Lung (tissue), 12 donors: ENCODE data around the gene NPEPL1. TPM values are rescaled to one million over a fixed set of nuclear protein-coding genes. Genes with fewer than 3 reads are reported as not detected.
"Not testable (repeated sequence)": the region's sequence is repeated elsewhere in the genome, so short reads cannot be mapped to it uniquely, and the experiment has no call there.

Experiments
- ATAC-seq: fragments of 200-7000 bp; cut with Tn5 transposase; one replicate; pipeline ENCODE4 v1.9.1; 2020; ENCODE audit warnings: moderate number of reproducible peaks; ENCODE audit not compliant: insufficient read depth, low FRiP score
- DNase-seq, 3 donors: peaks; one replicate each; pipeline ENCODE4 v3.0.0-alpha.2; 2013 to 2017
- H3K27ac ChIP-seq, 2 donors: one replicate each; pipeline ENCODE4 v1.5.1; 2013; ENCODE audit warnings: mild to moderate bottlenecking in 2 of 2, moderate library complexity in 2 of 2, control low read depth in 1 of 2, inconsistent platforms in 1 of 2, low read depth in 1 of 2, low read length in 1 of 2
- H3K27me3 ChIP-seq, 3 donors: one replicate each; pipeline ENCODE4 v1.5.1; 2013; ENCODE audit warnings: low read length in 2 of 3; ENCODE audit not compliant: control insufficient read depth in 3 of 3, insufficient read depth in 3 of 3
- H3K36me3 ChIP-seq, 4 donors: one replicate each; pipeline ENCODE4 v1.5.1; 2013; ENCODE audit warnings: low read length in 4 of 4, mild to moderate bottlenecking in 1 of 4, moderate library complexity in 1 of 4; ENCODE audit not compliant: control insufficient read depth in 4 of 4, insufficient read depth in 4 of 4
- H3K4me1 ChIP-seq, 5 donors: one replicate each; pipeline ENCODE4 v1.5.1; 2013; ENCODE audit warnings: low read length in 5 of 5, mild to moderate bottlenecking in 2 of 5, moderate library complexity in 1 of 5; ENCODE audit not compliant: control insufficient read depth in 5 of 5, insufficient read depth in 5 of 5
- H3K4me3 ChIP-seq: one replicate; pipeline ENCODE4 v1.5.1; 2013; ENCODE audit warnings: mild to moderate bottlenecking, control low read depth, moderate library complexity
- H3K9ac ChIP-seq, 2 donors: one replicate each; pipeline ENCODE4 v1.5.1; 2013; ENCODE audit warnings: low read length in 2 of 2, control low read depth in 1 of 2; ENCODE audit not compliant: insufficient read depth in 1 of 2
- H3K9me3 ChIP-seq, 4 donors: one replicate each; pipeline ENCODE4 v1.5.1; 2013; ENCODE audit warnings: low read length in 3 of 4, mild to moderate bottlenecking in 1 of 4, moderate library complexity in 1 of 4; ENCODE audit not compliant: control insufficient read depth in 4 of 4, insufficient read depth in 3 of 4
- WGBS, 2 donors: extraction: QIAGEN DNeasy Blood & Tissue Kit; methylation state at CpG; one replicate each; pipeline ENCODE4 v1.1.7; 2013; 5-methylcytosine and 5-hydroxymethylcytosine counted together
- polyA plus RNA-seq, 2 donors: library from polyadenylated mRNA; stranded (reverse); fragments of 200-250 nt; gene quantifications; one replicate each; pipeline ENCODE4 v1.2.1, GENCODE V29; 2013
- total RNA-seq, 2 donors: library from RNA; depleted of rRNA in 1 of 2; stranded (reverse); fragments of >200 nt in 1 of 2; gene quantifications; one replicate each; pipeline ENCODE4 v1.2.1, GENCODE V29; 2014 to 2021
- TF ChIP-seq, protein P1 (sequence below): IDR thresholded peaks from 2 replicates; pipeline ENCODE4 v1.5.1; 2012; ENCODE audit warnings: mild to moderate bottlenecking; ENCODE audit errors: control extremely low read depth, extremely low read depth
- donor health status: control.
- donor health status: control.
- donor health status: Bipolar disorder and iron deficiency.
- donor health status: healthy.
- donor health status: DM: yes; HTN: yes; CAD: no.

Gene NPEPL1
- total and polyA plus RNA-seq, 4 donors: 24.3 to 46.2 (median 41.2) TPM

DNA sequence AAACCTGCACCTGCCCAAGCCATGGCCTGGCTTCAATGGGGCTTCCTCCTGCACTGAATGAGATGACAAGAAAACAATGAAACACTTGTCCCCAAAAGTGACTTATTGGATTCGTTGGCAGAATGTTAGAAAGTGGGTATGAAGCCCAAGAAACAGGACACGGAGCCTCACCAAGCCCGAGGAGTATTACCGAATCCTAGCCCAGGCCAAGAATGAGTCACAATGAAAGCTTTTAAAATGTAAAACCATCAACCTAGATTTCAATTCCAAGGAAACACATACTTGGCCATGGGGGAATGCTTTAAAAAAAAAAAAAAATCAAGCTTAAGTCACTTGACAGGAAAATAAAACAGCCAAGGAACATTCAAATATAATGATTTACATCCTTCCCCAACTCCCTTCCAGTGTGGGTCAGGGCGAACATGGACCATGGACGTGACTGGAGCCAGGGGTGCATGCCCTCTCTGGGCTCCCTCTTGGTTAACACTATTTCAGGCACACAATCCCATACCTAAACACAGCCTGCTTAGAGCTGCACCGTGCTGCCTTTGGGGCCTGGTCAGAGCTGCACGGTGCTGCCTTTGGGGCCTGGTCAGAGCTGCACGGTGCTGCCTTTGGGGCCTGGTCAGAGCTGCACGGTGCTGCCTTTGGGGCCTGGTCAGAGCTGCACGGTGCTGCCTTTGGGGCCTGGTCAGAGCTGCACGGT is 44.7 kb upstream of the NPEPL1 start:
- Histone ChIP-seq H3K4me1 (peaks cover under 1 to 14% (median 4%) of the 10 kb centered on the region in 5 donors), H3K4me3 (no peak overlapping the region), H3K27ac (no peak overlapping the region), H3K9me3 (no peaks in the 10 kb centered on the region), H3K36me3 (peaks cover 0 to 5% (median 0%) of the 10 kb centered on the region in 4 donors), H3K27me3 (no peaks in the 10 kb centered on the region), H3K9ac (no peak overlapping the region)
- no peak for DNase-seq
- TF ChIP-seq, protein P1, sequence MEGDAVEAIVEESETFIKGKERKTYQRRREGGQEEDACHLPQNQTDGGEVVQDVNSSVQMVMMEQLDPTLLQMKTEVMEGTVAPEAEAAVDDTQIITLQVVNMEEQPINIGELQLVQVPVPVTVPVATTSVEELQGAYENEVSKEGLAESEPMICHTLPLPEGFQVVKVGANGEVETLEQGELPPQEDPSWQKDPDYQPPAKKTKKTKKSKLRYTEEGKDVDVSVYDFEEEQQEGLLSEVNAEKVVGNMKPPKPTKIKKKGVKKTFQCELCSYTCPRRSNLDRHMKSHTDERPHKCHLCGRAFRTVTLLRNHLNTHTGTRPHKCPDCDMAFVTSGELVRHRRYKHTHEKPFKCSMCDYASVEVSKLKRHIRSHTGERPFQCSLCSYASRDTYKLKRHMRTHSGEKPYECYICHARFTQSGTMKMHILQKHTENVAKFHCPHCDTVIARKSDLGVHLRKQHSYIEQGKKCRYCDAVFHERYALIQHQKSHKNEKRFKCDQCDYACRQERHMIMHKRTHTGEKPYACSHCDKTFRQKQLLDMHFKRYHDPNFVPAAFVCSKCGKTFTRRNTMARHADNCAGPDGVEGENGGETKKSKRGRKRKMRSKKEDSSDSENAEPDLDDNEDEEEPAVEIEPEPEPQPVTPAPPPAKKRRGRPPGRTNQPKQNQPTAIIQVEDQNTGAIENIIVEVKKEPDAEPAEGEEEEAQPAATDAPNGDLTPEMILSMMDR: no peak
- ATAC-seq: no peak
- 90 to 97% methylated on average over 9 to 10 of the region's 12 CpGs for WGBS, 2 donors

- not testable (repeated sequence) for H3K27ac ChIP-seq, ATAC-seq, H3K9me3 ChIP-seq, H3K27me3 ChIP-seq, DNase-seq, H3K9ac ChIP-seq, H3K4me3 ChIP-seq, H3K36me3 ChIP-seq
- 93 to 97% methylated on average over 4 to 6 of the region's 6 CpGs for WGBS, 2 donors
- peaks cover 1 to 19% (median 5%) of the 10 kb centered on the region in 5 donors for H3K4me1 ChIP-seq
Observed at GRCh38 chr20:58648502-58648825, 44.1 kb upstream of the NPEPL1 start.

DNA sequence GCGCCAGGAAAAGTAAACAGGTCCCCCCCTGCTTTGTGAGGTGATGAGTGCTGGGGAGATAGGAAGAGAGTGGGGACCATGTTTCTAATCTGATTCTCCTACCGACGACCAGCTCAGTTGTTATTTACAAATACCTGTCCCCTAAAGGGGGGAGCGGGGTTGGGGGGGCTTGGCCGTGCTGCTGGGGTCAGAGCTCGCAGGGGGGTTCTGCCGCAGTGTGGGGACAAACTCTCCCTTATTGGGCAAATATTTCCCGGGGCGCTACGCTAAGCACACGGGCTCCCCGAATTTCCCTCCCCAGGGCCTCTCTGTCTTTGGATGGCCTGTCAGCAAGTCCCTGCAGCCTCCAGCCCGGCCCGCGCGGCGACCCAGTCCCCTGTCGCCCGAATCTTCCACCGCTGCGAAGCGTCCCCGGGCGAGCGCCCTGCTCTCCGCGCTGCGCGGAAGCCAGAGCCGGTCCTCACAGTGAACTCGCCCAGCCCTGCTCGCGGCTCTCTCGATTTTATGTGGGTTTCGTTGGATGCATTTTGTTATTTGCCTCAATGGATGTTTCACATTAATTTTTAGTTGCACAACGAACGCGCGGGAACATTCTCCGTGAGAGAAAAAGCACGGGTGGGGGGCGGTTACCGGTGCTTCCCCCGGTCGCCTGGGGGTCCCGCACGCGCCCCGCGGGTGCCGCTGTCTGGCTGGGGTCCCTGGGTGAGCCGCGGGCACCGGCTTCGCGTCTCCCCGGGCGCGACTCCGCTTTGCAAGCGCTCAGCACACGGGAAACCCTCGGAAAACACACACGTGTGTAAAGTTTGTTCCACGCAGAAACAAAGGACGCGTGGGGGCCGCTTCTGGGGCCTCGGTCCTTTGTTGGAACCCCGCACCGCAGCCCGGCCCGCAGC is 43.1 kb upstream of the NPEPL1 start:
- Histone ChIP-seq H3K9ac (no peak overlapping the region), H3K36me3 (peaks cover 0 to 5% (median 0%) of the 10 kb centered on the region in 4 donors), H3K9me3 (no peaks in the 10 kb centered on the region), H3K4me1 (peaks cover 1 to 30% (median 8%) of the 10 kb centered on the region in 5 donors), H3K27ac (peak overlapping the region; percentile 95 to 98), H3K27me3 (no peaks in the 10 kb centered on the region), H3K4me3 (peak overlapping the region; percentile 40)
- ATAC-seq: no peak
- peak; percentile 31 to 40 (median 38) for DNase-seq
- 4 to 6% methylated on average over 70 to 73 of the region's 73 CpGs for WGBS, 2 donors
- TF ChIP-seq, protein P1: no peak

DNA sequence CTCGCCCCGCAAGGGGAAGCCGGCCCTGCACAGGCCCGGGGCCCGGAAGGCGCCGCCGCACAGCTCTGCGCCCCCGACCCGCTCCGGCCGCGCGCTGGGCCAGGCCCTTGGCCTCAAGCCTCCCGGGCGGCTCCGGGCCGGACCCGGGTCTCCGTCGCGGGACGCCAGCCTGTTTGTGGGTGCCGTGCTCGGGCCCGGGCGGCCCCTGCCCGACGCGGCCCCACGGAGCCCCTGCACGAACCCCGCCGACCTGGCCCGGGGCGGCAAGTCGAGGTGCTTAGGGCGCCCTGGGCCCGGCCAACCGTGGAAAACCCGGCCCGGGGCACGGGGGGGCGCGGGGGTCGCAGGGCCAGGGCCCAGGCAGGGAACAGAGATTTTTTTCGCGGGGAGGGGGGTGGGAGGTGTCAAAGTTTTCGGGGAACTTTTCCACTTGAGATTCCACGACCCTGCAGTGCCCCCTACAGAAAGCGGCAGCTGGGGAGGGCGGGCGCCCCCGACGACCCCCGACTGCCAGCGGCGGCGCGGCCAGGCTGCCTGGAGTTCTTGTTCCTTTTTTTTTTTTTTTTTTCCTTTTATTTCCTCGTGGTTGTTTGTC is 42.3 kb upstream of the NPEPL1 start:
- Histone ChIP-seq H3K4me3 (peak overlapping the region; percentile 40), H3K27ac (peak overlapping the region; percentile 95 to 98), H3K9ac (no peak overlapping the region), H3K36me3 (peaks cover 0 to 5% (median 0%) of the 10 kb centered on the region in 4 donors), H3K9me3 (no peaks in the 10 kb centered on the region), H3K4me1 (peaks cover 1 to 35% (median 12%) of the 10 kb centered on the region in 5 donors), H3K27me3 (no peaks in the 10 kb centered on the region)
- 1% methylated on average over 46 to 62 of the region's 62 CpGs for WGBS, 2 donors
- TF ChIP-seq, protein P1: no peak
- peak; percentile 6 for ATAC-seq
- peak in 1 of 3 donors; percentile 27 for DNase-seq
